Tongue (tissue), 2 donors: ENCODE measurements around the gene EIF4E3. TPM values are rescaled to one million over a fixed set of nuclear protein-coding genes. Genes with fewer than 3 reads are reported as not detected.

Experiments used
- DNase-seq: peaks from one replicate; pipeline ENCODE4 v3.0.0-alpha.2; 2015
- total RNA-seq: library from RNA; depleted of rRNA; stranded (reverse); fragments of >200 nt; gene quantifications from one replicate; pipeline ENCODE4 v1.2.3, GENCODE V29; 2014

Gene EIF4E3
- total RNA-seq, 1 donor from 2014 or later: 15.3 TPM

DNA sequence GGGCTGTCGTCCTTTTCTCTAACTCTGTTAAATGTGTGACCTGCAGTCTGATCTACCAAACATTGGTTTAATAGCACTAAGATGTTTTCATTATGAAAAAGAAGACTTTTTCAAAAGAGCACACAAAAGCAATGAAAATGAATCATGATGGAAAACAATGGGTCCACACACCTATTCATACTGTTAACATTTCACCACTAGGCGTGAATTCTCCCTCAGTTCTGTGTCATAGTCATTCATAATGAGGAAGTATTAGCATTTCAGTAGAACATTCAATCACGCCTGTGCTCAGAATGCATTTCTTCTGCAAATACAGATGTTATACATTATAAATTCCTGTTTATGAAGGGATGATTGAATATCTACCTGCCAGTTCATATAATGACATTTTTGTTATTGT lies 35.9 kb downstream of the EIF4E3 start:
- no peak for DNase-seq

- no peak for DNase-seq
These were observed 37.1 kb downstream of the EIF4E3 start for GRCh38 chr3:71688121-71688520.

GRCh38 chr3:71685686-71686085 lies 39.5 kb downstream of the EIF4E3 start:
- DNase-seq: no peak

- DNase-seq: peak; percentile 40
These were observed 40.3 kb downstream of the EIF4E3 start for GRCh38 chr3:71684757-71685386.

GRCh38 chr3:71684046-71684756 lies 41.0 kb downstream of the EIF4E3 start:
- no peak for DNase-seq

GRCh38 chr3:71681224-71681668 lies 44.0 kb downstream of the EIF4E3 start:
- peak; percentile 69 for DNase-seq

- no peak for DNase-seq
These were observed 44.6 kb downstream of the EIF4E3 start for GRCh38 chr3:71680603-71681002.

DNA sequence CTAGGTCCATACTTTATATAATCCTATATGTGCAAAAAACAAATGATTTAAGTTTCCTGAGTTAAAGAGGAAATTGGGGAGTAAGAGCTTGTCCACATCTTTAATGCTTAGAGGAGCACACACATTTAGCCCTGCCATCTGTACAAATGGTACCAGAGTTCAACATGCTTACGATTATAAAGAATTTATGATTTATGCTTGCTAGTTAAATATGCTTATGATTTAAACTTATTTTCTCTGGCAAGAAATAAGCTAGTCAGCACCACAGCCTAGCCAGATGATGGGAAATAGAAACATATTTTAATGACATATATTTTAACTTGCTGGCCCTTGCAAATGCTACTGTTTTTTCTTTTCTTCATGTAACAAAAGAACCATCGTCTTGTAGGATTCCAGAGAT lies 48.3 kb downstream of the EIF4E3 start:
- DNase-seq: no peak

GRCh38 chr3:71673486-71673885 lies 51.7 kb downstream of the EIF4E3 start:
- DNase-seq: no peak

DNA sequence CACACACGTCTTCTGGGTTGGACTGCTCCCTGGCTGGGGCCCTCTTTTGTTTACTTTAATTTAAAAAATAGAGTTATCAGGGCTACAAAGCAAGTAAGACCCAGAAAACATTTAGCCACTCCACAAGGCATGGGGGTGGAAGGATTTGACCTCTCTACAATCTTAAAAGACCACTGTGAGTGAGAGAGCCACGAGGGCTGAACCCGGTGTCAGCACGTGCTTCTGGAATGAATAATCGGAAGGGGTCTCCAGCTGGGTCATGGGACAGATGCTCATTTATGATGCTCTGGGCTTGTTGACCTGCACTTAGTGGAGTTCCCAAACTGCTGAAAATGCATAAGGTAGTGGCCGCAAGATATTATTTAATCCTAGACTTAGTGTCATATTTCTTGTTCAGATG lies 52.4 kb downstream of the EIF4E3 start:
- no peak for DNase-seq

DNA sequence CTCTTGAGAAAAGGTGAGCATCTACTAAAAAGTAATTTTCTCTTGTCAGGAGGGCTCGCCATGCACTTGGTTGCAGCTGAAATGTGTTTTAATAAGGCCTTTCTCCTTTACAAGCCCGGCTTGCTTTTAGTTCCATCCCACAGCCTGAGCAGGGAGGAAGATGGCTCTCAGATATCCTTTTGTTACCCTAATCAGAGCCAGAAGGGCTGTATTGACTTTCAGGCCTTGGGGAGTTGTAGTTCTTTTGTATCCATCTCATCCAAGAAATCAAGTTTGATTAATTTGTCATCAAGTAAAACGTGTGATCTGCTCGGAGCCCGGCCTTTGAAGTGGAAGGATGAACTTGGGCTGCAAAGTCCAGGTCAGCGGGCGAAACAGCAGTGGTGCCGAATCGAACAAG lies 52.9 kb downstream of the EIF4E3 start:
- DNase-seq: no peak

DNA sequence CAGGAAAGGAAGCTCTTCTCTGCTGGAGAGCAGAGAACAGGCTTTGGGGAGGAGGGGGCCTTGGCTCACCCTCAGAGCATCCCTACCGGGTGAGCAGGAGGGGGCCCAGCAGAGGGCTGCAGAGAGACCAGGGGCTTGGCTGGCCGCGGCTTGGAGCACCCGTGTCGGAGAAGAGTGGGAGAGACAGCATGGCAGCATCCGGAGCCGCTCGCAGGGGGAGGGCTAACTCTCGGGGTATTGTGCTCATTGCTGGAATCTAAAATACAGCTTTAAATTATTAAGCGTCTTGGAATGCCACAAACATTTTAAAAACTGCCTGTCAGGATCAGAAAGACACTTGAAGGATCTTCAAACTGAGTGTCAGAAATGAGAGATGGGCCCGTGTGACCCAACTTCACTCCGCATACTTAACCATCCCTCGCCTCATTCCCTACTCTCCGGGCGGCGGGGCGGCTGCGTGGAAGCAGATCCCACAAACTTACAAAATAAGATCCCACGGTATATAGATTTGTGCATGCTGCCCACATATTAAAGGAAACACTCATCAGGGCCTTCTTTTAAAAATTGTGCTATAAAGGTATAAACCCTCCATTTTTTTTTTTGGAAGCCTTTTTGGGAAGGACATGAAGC lies 53.9 kb downstream of the EIF4E3 start:
- DNase-seq: no peak

- peak; percentile 64 for DNase-seq
These were observed 62.6 kb downstream of the EIF4E3 start for GRCh38 chr3:71662568-71662967.

DNA sequence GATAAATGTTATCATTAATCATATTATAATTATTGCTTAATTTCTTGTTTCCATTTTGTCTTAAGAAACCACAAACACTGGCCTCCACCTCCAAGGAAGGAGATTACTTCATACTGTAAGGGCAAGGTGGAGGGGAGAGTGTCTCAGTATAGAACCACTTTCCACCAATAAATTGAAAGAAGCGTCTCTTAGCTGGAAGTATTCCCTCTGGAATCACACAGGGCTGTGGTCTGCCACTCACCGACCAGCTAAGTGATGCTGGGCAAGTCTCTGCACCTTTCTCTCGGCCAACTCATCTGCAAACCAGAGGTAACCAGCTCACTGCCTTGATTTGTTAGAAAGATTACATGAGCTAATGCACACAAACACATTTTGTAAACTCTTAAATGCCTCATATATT lies 63.1 kb downstream of the EIF4E3 start:
- DNase-seq: no peak

DNA sequence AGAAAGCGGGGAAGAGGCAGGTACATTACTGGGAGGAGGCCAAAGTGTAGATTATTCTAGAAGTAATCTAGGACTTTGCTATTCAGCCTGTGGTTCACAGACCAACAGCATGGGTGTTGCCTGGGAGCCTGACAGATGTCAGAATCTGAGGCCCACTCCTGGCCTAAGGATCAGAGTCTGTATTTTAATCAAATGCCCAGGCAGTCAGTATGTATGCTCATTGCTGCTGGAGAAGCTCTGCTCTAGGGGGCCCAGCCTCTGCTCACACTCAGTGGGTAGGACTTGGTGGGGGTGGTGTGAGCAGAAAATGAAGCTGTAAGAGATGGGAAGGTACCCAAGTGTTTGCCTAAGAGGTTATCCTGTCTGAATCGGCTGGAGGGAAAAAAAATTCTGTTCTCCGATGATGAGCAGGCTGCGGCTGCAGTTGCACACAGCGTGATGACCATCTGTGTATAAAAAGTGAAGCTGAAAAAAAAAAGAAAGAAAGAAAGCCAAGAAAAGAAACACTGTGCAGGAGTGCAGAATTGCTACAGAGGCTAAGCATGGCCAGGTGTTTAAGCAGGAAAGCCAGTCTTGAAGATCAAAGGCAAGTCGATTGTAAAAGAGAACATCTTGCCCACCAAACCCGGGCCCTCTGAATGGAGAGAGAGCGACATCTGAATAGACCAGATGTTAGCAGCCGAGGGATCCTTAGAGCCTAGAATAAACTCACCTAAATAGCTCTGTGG lies 65.2 kb downstream of the EIF4E3 start:
- peak; percentile 60 for DNase-seq

GRCh38 chr3:71657831-71658530 lies 67.2 kb downstream of the EIF4E3 start:
- DNase-seq: peak; percentile 76

DNA sequence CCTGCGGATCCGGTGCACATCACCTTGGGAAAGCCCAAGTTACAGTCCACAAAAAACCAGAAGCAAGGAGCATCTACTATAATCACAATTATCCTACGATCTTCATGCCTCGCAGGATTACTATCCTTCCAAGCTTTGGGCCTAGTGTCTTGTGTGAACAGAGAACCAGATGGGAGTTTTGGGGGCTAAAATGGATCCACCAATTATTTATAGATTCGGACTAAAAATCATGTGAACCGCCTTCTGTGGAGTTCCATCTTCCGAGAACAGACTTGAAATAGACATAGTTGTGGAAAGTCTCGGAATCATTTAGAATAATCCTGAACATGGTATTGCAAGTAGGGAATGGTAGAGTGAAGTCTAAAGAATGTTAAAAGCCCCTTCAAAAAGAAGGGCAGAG lies 70.1 kb downstream of the EIF4E3 start:
- DNase-seq: no peak

- DNase-seq: no peak
These were observed 71.8 kb downstream of the EIF4E3 start for GRCh38 chr3:71653414-71653807.

GRCh38 chr3:71652781-71653413 lies 72.3 kb downstream of the EIF4E3 start:
- peak; percentile 76 for DNase-seq

DNA sequence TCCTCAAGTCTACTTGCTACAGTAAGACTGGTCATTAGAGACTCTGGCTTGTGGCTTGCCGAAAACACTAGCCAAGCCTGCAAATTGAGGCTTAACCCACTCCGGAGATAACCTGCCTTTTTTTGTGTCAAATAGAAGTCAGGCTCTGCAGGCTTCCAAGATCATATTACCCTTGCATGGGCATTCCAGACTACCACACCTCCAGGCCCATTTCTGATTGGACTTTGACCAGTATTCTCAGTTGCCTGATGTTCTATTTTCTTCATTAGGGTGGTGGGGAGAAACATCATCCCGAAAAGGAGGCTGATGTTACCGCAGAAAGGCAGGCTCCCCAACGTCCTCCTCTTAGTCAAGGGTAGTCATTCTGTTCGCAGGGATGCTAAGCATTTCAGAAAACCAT lies 73.6 kb downstream of the EIF4E3 start:
- DNase-seq: no peak

DNA sequence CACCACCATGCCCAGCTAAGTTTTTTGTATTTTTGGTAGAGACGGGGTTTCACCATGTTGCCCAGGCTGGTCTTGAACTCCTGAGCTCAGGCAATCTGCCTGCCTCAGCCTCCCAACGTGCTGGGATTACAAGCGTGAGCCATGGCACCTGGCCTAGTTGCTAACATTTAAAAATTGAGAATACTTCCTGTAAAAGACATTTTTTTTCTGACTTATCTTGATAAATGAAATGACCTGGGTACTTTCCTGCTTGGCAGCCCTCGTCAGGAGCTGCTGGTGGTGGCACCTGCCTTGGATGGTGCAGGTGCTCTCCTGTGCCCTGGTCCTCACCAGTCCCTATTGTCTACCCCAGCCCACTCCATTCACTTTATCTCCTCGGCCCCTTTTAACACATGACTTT lies 74.8 kb downstream of the EIF4E3 start:
- no peak for DNase-seq

GRCh38 chr3:71649757-71650156 lies 75.4 kb downstream of the EIF4E3 start:
- DNase-seq: no peak
